ENCODE measurements around the gene RAPGEF2.
"Not testable (repeated sequence)": the region's sequence is repeated elsewhere in the genome, so short reads cannot be mapped to it uniquely, and the experiment has no call there.

RAPGEF2 gene

DNA sequence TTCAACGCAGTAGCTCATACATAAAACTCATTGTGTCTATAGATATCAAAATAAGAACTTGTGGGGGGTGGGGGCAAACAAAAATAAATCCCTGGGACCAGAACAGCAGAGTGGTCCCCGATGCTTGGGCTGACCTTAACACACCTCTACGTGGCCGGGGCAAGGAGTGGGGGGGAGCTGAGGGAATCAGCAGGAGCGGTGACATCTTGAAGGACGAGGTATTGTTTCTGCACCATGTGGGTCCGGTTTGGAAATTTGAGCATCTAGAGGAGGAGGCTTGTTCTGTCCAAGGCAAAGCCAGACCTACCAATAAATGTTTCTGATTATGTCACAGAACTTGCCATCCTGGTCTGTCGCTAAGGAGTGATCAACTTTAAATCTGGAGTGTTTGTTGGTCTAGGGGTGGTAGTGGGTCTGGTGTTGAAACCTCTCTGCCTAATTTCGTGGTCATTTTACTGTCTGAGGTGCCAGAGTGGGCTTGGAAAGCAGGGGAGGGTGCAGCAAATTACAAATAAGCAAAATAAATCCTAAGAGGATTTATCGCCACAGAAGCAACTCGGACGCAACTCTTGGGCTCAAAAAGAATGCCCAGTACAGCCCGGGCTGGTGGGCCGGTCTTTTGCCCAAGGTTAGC, 774 bp upstream of the RAPGEF2 start:
- no peak for DNase-seq

GRCh38 chr4:159103384-159103990, 608 bp downstream of the RAPGEF2 start:
- peak; percentile 37 for DNase-seq

DNA sequence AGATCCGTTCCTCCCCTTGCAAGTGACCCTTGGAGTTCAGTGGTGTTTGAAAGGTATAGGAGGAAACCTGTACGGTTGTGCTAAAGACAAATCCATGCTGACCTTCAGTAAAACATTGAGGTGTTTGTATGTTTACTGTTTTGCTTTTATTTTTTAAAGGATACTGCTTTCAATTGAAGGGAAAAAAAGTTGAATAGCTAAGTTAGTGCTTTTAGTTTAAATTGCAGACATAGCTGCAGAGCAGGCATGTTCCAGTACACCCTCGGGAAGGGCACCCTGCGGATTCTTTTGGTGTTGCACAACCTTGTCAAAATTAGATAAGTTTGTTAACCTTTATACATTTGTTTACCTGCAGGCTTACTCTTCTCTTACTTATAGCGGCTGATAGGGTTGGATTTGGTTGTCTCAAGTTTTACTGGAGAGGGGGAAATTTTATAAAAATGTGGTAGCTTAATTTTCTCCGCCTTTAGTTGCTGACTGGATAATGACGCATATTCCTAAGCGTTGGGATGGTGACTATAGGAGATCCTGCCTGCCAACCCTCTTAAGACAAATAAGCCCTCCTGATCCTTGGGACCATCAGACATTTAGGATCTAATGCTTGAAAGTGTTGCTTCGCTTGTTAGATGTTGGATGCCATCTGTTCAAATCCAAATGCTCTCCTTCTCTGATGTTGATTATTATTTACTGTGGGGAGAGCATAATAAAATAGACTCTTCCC, 2.0 kb downstream of the RAPGEF2 start:
- DNase-seq: no peak

GRCh38 chr4:159105761-159106243, 2.9 kb downstream of the RAPGEF2 start:
- no peak for DNase-seq

DNA sequence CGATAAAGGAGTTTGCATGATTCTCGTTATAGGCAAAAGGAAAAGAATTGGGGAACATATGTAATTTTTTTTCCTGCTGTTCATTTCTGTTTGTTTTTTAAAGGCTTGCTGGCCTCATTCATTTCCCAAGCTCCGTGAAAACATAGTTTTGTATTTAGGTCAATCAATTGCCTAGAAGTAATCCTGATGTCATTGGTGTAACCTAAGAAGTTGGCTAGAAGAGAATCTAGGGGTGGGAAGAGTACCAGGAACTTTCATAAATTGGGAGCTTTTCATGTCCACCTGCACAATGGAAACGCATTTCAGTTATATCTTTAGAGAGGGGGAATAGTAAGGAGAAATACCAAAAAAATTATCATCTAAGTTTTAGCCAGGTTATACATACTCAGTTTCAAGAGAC, 3.8 kb downstream of the RAPGEF2 start:
- no peak for DNase-seq

- no peak for DNase-seq
These were observed 4.5 kb downstream of the RAPGEF2 start for GRCh38 chr4:159107203-159107925.

DNA sequence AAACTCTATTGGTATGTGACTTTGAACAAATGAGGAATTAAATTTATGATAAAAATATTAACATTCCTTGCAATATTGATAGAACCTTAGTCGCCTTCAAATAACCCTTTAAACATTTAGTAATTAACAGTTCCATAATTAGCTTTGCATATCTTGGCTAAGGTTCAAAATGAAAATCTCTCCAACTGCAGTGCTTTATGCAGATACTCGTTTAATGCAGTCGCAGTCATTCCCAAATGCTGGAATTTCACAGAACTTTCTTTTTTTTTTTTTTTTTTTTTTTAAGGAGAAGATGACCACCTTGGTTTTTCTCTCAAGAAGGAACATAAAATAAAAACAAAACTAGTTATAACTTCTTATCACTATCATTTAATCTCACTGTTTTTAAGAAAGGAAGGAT, 5.2 kb downstream of the RAPGEF2 start:
- DNase-seq: no peak

GRCh38 chr4:159110961-159111360, 8.1 kb downstream of the RAPGEF2 start:
- DNase-seq: no peak

GRCh38 chr4:159111416-159111815, 8.5 kb downstream of the RAPGEF2 start:
- no peak for DNase-seq

GRCh38 chr4:159113366-159113765, 10.5 kb downstream of the RAPGEF2 start:
- DNase-seq: not testable (repeated sequence)

- DNase-seq: not testable (repeated sequence)
These were observed 13.2 kb downstream of the RAPGEF2 start for GRCh38 chr4:159116098-159116497.

DNA sequence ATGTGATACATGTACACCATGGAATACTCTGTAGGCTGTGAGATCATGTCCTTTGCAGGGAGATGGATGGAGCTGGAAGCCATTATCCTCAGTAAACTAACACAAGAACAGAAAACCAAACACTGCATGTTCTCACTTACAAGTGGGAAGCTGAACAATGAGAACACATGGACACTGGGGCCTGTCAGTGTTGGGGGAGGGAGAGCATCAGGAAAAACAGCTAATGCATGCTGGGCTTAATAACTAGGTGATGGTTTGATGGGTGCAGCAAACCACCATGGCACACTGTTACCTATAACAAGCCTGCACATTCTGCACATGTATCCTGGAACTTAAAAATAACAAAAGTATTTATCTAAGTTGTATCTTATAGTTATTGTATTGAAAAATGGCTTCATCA, 13.8 kb downstream of the RAPGEF2 start:
- not testable (repeated sequence) for DNase-seq

DNA sequence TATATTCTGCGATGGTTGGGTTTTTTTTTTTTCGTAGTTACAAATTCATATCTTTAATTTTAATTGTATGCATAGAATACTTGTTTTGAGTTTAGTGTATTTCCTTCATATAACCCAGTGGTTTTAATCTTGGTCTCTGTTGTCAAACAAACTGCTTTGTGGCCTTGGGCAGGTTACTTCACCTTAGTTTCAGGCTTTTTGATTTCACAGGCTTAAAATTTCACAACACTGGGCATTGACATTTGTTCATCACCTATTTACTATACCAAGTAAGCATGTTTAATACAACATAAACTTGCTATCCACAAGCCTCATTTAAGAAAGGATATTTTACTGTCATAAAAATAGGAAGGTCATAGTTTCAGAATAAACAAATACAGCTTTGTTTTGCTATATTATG, 14.7 kb downstream of the RAPGEF2 start:
- no peak for DNase-seq

DNA sequence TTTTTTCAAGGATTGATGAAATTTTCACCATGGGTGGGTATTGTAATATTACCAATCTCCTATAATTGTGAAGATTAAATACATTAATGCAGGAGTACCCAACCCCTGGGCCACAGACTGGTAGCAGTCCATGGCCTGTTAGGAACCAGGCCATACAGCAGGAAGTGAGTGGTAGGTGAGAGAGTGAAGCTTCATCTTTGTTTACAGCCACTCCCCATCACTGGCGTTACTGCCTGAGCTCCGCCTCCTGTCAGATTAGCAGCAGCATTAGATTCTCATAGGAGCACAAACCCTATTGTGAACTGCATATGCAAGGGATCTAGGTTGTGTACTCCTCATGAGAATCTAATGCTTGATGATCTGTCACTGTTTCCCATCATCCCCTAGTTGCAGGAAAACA, 15.1 kb downstream of the RAPGEF2 start:
- DNase-seq: no peak

- DNase-seq: no peak
These were observed 18.5 kb downstream of the RAPGEF2 start for GRCh38 chr4:159121371-159121770.

DNA sequence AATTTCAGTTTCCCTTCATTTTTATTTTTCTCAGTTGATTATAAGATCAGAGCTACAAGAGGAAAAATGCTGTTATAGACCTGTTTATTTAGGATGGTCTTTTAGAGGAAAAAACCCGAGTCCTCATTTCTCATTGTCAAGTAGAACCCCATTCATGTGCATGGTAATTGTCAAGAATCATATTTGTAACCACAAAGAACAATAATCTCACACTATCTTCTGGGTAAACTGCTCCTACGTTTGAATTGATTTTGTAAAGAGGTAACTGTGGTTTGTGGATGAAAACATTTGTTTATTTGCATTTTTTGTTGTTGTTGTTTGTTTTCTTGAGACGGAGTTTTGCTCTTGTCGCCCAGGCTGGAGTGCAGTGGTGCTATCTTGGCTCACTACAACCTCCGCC, 23.8 kb downstream of the RAPGEF2 start:
- DNase-seq: no peak

- no peak for DNase-seq
These were observed 25.1 kb downstream of the RAPGEF2 start for GRCh38 chr4:159127745-159128518.

GRCh38 chr4:159129814-159130550, 27.1 kb downstream of the RAPGEF2 start:
- DNase-seq: no peak

DNA sequence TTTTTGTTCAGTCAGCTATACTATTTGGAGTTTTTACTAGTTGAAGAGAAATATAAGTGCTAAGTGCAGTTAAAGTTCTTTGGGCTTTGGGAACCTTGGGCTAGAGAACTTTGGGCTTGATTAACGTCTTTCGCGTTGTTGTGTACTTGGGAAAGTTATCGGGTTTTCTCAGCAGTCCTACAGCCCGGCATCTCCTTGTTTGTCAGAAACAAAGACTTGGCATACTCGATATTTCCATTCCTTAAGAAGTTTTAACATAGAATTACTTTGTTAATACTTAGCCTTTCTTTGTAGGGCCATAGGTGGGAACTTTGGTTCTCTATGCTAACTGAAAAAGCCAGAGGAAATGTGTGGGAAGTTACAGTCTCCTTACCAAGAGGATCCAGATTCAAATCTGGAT, 28.7 kb downstream of the RAPGEF2 start:
- DNase-seq: no peak

- no peak for DNase-seq
These were observed 31.6 kb downstream of the RAPGEF2 start for GRCh38 chr4:159134429-159134828.

- no peak for DNase-seq
These were observed 34.3 kb downstream of the RAPGEF2 start for GRCh38 chr4:159137176-159137575.

DNA sequence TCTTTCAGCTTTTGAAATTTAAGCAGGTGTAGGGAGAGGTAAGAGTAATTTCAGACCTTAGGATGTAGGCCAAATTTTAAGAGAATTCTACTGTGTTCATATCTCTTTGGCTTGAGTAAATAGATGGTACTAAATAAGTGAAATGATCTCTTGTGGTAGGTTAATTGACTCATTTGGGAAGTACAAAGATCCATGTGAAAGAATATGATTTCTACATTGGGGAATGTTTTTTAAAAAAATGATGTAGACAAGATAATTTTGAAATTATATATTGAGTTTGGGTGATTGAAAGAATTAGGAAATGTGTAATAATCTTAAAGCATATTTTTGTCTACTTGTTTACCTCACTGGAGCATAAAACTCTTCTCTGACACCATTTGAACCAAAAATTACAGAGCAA, 35.6 kb downstream of the RAPGEF2 start:
- DNase-seq: no peak

Measured in NCI-H1105 (cell line).